ENCODE data around the gene ZNF385B. TPM values are rescaled to one million over a fixed set of nuclear protein-coding genes. Genes with fewer than 3 reads are reported as not detected.
A peak's percentile ranks its signal among the peaks of the same experiment; 100 is the strongest.
"Not testable (repeated sequence)": the region's sequence is repeated elsewhere in the genome, so short reads cannot be mapped to it uniquely, and the experiment has no call there.

The ZNF385B gene
- total RNA-seq, 1 donor from 2014 or later = 0.35 TPM

DNA sequence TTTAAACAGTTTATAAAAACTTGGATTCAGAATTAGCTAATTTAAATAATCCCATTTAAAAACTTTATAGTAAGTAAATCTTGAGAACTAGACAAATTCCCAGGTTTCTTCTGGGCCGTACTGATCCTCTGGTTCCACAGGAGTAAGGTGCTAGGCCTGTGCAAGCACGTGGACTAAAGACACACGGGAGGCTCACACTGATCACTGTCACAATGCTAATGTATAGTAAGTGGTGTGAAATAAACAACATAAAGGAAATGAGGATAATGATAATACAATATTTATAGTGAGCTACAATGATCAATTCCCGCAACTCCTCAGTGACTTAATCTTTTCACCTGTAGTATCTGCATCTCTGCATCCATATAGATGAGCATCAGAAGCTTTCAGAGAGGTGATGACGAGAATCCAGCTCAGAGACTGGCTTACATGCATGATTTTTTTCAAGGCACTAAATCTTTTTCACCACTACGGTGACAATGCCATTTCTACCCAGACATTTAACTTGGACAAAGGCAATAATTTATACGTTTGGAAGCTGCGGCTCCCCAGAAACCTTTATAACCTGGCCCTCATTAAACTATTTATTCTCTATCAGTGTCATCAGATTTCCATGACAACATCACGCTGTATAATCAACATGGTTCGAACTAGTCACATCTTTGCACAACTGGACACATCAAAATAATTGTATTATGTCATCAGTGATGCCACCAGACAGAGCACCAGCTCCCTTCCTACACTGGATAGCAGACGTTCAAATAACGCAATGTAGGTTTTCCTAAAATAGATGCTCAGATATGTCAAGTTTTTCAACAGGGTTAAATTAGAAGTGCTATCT is 196.2 kb downstream of the ZNF385B start:
- ATAC-seq (no peak), DNase-seq (ENCODE audit: missing footprints) (no peak)
- intact Hi-C loops (cut with DNase I) = no loop called here

DNA sequence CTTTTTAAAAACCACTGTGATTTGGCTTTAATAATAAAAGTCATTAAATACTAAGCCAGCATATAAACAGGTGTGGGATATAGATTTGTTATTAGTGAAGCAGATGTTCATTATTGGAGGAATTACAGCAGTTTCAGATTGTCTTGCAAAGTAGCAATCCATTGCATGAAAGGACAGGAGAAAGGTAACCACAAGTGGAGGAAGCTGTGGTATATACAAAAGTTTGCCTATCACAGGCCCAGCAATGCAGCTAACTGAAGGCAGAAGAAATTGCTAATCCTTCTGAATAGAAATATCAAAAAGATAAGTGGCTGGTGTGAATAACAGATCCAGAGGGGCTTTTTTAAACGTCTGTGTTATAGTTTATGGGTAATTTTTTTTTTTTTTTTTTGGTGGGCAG is 199.4 kb downstream of the ZNF385B start:
- ATAC-seq = no peak
- no peak for DNase-seq (ENCODE audit: missing footprints)
- intact Hi-C loops (cut with DNase I) = no loop called here

DNA sequence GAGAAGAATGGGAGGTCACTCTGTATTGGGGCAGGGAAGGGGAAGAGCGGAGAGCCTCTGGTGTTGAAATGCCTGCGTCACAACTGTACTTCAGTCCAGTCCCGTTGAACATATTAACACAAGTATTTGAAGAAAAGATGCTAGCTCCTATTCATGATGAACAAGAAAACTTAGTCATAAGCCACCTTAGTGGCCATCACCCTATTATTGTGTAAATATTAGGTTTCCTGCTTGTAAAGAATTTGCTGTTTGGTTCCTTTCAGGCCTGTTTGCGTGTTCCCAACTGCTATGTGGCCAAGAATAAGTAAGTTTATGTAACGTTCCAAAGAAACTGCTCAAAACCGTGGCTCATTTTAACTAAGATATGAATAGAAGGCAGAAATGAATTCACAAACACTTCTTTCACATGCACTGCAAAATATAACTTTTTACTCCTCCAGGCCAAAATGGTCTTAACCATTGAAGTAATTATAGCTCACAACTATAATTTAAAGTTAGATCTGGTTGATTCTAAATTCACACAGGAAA is 204.3 kb downstream of the ZNF385B start:
- intact Hi-C loops (cut with DNase I) = no loop called here
- DNase-seq (ENCODE audit: missing footprints) (no peak), ATAC-seq (no peak)

DNA sequence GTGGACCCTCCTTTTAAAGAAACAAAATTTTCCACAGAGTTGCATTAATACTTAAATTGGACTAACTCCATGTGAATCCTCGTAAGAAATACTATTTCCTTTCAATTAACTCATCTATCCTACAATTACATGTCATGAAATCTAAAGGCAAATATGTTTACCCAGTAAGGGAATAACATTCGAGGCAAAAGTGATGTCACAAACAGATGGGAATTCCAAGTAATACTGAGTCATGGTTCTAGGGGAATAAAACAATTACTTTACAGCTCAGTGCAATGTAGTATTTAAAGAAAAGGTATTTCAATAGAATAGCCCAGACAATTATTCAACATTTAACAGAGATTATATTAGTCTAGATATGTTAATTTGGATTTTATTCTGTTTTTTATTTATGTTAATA is 205.8 kb downstream of the ZNF385B start:
- intact Hi-C loops (cut with DNase I) = no loop called here
- DNase-seq (ENCODE audit: missing footprints) (no peak), ATAC-seq (no peak)

DNA sequence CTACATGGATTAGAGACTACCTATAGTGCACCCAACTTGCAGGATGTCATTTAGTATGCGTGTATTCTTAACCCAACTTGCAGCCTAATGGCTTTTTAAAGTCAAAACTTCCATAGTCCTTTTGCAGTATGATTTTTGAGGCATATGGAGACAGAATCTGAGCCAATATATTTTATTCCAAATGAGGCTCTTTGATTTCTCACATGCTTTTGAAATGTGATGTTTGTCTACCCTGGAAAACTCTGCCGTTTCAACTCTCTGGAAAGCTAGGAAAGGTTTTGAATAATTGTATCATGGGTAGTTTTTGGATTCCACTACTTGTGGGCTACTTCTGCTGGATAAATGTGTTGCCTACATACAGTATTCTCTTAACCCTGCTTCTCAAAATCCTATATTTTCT is 206.6 kb downstream of the ZNF385B start:
- ATAC-seq = no peak
- no peak for DNase-seq (ENCODE audit: missing footprints)
- intact Hi-C loops (cut with DNase I) = no loop called here

DNA sequence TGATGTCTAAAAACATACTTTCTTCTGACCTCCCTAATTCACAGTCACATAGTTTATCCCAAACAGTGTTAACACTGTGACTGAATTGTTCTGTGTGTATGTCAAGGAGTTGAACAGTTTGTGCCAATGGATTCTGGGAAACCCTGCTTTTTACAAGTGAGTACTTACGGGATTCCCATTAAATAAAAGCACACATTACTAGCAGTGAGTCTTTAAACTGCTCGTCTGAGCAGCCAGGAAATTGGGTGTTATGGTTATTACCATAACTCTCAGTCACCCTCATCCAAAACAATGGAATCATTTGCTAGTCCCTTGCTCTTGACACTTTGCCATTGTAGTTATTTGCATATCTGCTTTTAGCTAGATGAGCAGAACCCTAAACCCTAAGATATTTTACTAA is 209.1 kb downstream of the ZNF385B start:
- ATAC-seq (no peak), DNase-seq (ENCODE audit: missing footprints) (no peak)
- intact Hi-C loops (cut with DNase I) = no loop called here

DNA sequence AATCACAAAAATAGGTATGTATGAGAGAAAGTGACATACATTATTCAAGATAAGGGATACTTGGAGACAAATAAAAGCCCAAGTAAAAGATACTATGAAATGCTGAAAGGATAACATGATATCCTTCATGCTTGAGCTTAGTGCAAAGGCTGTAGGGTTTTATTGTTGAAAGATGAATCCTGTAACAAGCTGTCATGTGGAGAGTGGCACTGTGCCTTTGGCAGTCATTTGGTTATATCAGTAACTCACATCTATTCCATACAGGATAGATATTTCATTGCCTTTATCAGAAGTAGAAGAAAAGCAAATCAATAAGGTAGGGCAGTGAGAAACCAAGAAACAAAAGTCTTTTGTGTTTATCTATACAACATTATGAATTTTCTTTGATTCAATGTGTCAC is 211.0 kb downstream of the ZNF385B start:
- ATAC-seq (no peak), DNase-seq (ENCODE audit: missing footprints) (no peak)
- intact Hi-C loops (cut with DNase I) = no loop called here

DNA sequence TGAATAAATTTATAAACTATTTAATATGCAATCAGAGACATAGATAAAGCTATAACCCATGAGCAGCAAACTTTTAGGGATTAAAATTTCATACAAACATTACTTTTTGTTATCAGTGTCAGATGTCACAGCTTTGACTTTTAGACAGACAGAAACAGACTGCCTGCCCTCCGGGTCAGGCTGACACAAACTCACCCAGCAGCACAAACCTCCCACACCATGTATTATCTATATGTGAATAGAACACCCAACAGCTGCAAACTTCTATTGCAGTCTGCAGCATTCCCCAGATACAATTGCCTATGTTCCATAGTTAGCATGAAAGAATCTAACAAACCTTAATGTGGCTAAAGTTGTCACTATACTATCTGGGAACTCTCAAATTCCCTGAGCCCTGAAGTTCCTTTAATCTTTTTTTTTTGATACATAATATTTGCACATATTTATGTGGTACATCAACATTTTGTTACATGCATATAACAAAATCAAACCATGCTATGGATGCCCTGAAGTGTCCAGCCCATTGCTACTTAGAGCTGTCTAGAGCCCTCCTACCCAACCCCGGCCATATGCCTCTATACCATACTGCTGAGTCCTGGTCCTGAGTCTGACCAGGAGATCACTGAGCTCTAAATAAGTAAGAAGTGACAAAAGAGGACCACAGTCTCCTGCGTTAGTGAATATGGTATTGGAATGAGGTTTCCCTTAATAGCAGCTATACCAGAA is 214.4 kb downstream of the ZNF385B start:
- ATAC-seq (no peak), DNase-seq (ENCODE audit: missing footprints) (no peak)
- intact Hi-C loops (cut with DNase I) = no loop called here

DNA sequence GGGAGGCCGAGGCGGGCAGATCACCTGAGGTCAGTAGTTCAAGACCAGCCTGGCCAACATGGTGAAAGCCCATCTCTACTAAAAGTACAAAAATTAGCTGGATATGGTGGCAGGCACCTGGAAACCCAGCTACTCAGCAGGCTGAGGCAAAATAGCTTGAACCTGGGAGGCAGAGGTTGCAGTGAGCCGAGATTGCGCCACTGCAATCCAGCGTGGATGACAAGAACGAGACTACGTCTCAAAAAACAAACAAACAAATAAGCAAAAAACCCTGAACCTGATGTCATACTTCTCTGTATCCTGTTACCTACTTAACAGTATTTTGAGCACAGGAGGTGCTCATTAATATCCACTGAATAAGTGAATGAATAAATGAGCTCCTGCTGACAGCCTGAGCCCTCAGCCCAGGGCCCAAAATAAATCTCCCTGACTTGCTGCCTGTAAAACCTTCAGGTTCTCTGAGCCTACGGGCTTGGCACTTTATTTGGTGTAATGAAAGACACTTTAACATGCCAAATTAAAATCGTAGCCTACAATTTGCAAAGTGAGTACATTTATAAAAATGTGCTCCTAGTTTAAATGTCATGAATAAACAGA is 215.1 kb downstream of the ZNF385B start:
- DNase-seq (ENCODE audit: missing footprints) (no peak), ATAC-seq (no peak)
- intact Hi-C loops (cut with DNase I) = no loop called here

DNA sequence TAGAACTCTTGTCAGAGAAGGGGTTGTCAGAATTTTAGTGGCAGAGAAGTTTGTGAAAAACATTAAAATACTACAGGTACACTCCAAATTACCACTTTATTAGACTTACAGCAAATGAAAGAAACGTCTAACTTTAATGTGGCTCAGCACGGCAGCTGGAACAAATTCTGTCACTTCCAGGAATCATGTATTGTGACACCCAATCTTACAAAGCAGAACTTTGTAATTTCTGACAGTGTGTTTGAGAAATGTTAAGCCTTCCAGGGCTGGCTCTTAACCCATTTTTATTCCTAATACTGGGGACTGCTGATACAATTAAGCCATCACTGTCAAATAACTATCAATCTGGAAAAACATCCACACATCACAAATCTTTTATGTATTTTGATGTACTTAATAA is 216.4 kb downstream of the ZNF385B start:
- no peak for ATAC-seq
- DNase-seq (ENCODE audit: missing footprints) = no peak
- intact Hi-C loops (cut with DNase I) = no loop called here

DNA sequence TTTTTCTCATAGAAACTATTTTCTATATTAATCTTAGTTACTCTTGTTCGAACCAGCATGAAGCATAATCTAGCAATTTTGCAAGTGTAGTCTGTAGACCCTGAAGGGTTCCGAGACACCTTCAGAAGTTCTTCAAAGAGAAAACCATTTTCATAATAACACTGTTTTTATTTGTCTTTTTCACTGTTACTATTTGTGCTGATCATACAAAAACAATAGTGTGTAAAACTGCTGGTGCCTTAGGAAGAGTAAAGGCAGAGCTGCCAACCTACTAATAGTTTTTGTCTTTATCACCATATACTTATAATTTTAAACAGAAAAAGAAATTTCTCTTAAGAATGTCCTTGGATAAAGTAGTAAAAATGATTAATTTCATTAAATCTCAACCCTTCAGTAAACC is 218.9 kb downstream of the ZNF385B start:
- intact Hi-C loops (cut with DNase I) = no loop called here
- no peak for DNase-seq (ENCODE audit: missing footprints)
- ATAC-seq = no peak

DNA sequence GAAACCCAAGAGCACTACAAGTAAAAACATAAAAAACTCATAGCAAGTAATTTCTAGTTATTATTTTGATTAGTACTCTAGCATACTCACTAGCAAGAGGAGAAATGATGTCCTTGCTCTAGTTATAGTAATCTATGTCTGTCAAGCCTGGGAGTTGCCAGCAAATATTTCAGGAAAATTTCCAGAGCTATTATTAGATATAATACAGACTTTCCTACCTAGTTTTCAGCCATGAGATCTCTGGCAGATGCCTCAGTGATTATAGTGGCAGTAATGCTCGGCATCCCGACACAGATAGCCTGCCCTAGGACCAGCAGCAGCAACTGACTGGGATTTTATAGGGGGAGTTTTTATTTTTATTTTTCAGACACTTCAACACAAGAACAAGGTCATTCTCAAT is 224.4 kb downstream of the ZNF385B start:
- ATAC-seq (peak; percentile 72), DNase-seq (ENCODE audit: missing footprints) (no peak)
- intact Hi-C loops (cut with DNase I) = no loop called here

DNA sequence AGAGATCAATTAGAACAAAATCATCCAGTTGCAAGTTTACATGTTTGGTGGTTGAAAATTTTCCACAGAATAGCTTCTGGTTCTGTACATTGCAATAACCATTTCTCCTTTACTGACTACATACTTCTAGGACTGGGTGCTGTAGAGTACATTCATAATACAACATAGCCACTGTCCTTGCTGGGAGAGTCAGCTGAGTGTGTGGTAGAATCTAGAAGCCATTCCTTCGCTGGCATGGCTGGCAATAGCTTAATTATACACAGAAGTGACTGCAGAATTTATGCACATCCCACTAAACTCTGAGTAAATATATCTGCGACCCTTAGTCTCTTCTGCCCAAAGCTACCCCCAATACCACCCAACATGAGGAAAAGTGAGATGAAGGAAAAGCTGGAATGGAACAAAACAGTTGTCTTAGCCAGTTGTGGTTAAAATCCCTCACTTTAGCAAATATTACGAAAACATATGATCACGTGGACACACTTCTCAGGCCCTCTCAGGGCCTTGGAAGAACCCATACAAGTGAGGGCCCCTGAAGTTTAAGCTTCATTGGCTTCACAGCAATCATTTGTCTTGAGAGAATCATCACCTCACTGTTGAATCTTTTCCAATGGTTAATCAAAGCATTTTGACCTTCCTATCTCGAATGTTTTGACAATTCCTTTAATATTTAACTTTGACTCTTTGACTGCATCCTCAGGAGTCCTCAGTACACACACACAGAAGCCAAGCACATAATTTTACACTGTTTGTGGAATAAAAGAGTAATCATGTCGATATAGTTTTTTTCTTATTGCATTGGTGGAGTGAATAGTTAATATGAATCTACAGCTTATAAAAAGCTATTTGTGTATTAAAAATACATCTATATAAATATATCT is 225.1 kb downstream of the ZNF385B start:
- intact Hi-C loops (cut with DNase I) = no loop called here
- DNase-seq (ENCODE audit: missing footprints) (no peak), ATAC-seq (no peak)

DNA sequence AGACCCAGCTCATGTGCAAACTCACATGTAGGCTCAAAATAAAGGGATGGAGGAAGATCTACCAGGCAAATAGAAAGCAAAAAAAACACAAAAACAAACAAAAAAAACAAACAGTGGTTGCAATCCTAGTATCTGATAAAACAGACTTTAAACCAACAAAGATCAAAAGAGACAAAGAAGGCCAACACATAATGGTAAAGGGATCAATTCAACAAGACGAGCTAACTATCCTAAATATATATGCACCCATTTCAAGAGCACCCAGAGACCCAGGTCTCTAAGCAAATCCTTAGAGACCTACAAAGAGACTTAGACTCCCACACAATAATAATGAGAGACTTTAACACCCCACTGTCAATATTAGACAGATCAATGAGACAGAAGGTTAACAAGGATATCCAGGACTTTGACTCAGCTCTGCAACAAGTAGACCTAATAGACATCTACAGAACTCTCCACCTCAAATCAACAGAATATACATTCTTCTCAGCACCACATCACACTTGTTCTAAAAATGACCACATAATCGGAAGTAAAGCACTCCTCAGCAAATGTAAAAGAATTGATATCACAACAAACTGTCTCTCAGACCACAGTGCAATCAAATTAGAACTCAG is 229.5 kb downstream of the ZNF385B start:
- DNase-seq (ENCODE audit: missing footprints); intact Hi-C loops (cut with DNase I); ATAC-seq: not testable (repeated sequence)

DNA sequence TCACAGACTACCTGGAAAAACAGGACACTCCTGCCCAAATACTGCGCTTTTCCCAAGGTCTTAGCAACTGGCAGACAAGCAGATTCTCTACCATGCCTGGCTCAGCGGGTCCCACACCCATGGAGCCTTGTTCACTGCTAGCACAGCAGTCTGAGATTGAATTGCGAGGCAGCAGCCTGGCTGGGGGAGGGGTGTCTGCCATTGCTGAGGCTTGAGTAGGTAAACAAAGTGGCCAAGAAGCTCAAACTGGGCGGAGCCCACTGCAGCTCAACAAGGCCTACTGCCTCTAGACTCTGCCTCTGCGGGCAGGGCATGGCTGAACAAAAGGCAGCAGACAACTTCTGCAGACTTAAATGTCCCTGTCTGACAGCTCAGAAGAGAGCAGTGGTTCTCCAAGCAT is 231.6 kb downstream of the ZNF385B start:
- ATAC-seq; intact Hi-C loops (cut with DNase I); DNase-seq (ENCODE audit: missing footprints): not testable (repeated sequence)

DNA sequence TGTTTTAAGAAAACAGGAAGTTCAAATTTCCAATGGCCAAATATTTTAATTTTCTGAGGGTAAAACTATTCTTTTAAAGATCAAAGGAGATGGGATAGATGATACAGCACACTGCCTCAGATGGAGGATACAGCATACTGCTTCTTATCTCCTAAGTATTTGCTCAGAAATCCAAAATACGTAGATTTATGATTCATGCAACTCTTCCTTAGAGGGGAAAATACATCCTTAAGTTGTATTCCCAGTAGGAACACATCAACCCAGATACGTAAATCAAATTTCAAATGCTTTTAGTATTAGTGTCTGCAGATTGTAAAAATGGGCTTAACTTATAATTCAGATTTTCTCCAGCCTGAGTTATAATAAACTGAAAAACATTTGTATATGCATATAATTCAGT is 235.2 kb downstream of the ZNF385B start:
- intact Hi-C loops (cut with DNase I) = no loop called here
- DNase-seq (ENCODE audit: missing footprints) = no peak

DNA sequence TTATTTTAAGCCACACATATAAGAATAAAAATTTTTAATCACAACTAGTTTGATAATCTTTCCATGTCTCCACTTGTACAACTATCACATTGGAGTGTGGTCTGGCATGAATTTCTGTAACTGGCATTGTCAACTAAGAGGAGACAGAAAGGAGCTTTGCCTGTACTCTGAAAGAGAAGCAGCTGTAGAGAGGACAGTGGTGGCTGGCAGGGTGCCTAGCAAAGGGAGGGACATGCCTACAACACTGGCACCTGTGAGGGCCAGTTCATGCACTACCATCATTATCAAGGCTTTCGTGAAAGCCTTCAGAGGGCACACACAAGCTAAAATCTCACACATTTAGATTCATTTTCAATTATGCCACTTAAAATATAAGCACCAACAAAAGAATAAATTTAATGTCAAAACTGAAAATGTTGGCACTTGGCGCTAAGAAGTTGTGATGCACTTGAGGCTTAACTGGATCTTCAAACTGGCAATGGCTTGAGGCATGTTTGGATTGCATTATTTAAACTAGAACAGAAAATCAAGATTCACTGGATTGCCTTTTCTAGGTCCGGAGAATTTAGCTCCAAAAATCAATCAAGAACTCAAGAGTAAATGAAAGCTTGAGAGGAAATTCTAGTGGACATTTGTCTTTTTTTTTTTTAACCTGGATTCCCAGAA is 238.6 kb downstream of the ZNF385B start:
- peak; percentile 70 for DNase-seq (ENCODE audit: missing footprints)
- peak; percentile 52 for ATAC-seq
- intact Hi-C loops (cut with DNase I) = no loop called here

More for the DNA sequence above, 235.2 kb downstream of the ZNF385B start:
- ATAC-seq = no peak

DNA sequence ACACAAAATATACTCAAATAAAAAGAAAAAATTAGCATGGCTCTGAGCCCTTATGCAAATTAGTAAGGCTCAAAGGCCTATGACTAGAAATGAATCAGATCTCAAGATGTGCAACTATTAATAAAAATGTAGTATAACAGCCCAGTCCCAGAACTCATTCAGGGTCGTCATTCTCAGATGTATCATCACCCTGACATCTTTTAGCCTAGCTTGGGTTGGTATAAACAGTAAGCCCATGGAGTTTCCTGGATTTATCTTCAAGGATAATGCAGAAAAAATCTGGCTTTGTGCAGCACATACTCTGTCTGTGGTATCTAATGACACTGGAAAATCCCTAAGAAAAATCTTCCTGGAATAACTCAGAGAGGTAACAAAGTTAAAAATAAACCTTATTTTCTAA is 239.3 kb downstream of the ZNF385B start:
- ATAC-seq = no peak
- DNase-seq (ENCODE audit: missing footprints) = no peak
- intact Hi-C loops (cut with DNase I) = no loop called here
